SK-N-SH treated with all-trans-retinoic acid at 6 μM for 48 hours (cell line): Measurements from ENCODE around the gene TMEM151B.

Experiments used
- ATAC-seq: fragments of 200-7000 bp; cut with Tn5 transposase; 3 replicates; pipeline ENCODE4 v1.9.1; 2020; ENCODE audit warnings: mild to moderate bottlenecking, moderate library complexity
- ARNTL ChIP-seq: fragments of 450-650 bp; formaldehyde crosslinking; IDR thresholded peaks from 2 replicates; pipeline ENCODE4 v1.5.0; 2020; ENCODE audit warnings: low read depth, mild to moderate bottlenecking, moderate library complexity, borderline replicate concordance
- BACH2 ChIP-seq: fragments of 250-450 bp; sonication (Bioruptor Pico); IDR thresholded peaks from 2 replicates; pipeline ENCODE4 v1.9.0; 2021; ENCODE audit warnings: mild to moderate bottlenecking, borderline replicate concordance
- CREB5 ChIP-seq: fragments of 250-450 bp; sonication (Bioruptor Pico); IDR thresholded peaks from 2 replicates; pipeline ENCODE4 v1.5.1; 2020; ENCODE audit warnings: low read depth, mild to moderate bottlenecking, moderate library complexity
- ESRRG ChIP-seq: fragments of 250-450 bp; sonication (Bioruptor Pico); IDR thresholded peaks from 2 replicates; pipeline ENCODE4 v1.6.1; 2021; ENCODE audit warnings: mild to moderate bottlenecking
- GLIS3 ChIP-seq: fragments of 250-450 bp; sonication (Bioruptor Pico); IDR thresholded peaks from 2 replicates; pipeline ENCODE4 v1.5.0; 2020; ENCODE audit warnings: mild to moderate bottlenecking, moderate library complexity
- ISL1 ChIP-seq: fragments of 250-450 bp; sonication (Bioruptor Pico); IDR thresholded peaks from 2 replicates; pipeline ENCODE4 v2.1.2; 2022; ENCODE audit warnings: mild to moderate bottlenecking, moderate library complexity
- OSR1 ChIP-seq: fragments of 250-450 bp; sonication (Bioruptor Pico); IDR thresholded peaks from 2 replicates; pipeline ENCODE4 v1.8.0; 2022; ENCODE audit warnings: moderate library complexity, mild to moderate bottlenecking, inconsistent platforms
- SNAI2 ChIP-seq: fragments of 250-450 bp; sonication (Bioruptor Pico); IDR thresholded peaks from 2 replicates; pipeline ENCODE4 v1.5.0; 2020; ENCODE audit warnings: mild to moderate bottlenecking, moderate library complexity
- TCF4 ChIP-seq: fragments of 250-450 bp; sonication (Bioruptor Pico); IDR thresholded peaks from 2 replicates; pipeline ENCODE4 v1.8.0; 2021; ENCODE audit warnings: mild to moderate bottlenecking, moderate library complexity, borderline replicate concordance
- TOX ChIP-seq: fragments of 250-450 bp; sonication (Bioruptor Pico); IDR thresholded peaks from 2 replicates; pipeline ENCODE4 v1.8.0; 2021; ENCODE audit warnings: mild to moderate bottlenecking, moderate library complexity, borderline replicate concordance
- ZC3H10 ChIP-seq: fragments of 250-450 bp; sonication (Bioruptor Pico); IDR thresholded peaks from 2 replicates; pipeline ENCODE4 v1.5.1; 2021; ENCODE audit warnings: mild to moderate bottlenecking, moderate library complexity
- ZFP3 ChIP-seq: fragments of 250-450 bp; sonication (Bioruptor Pico); IDR thresholded peaks from 2 replicates; pipeline ENCODE4 v1.5.0; 2020; ENCODE audit warnings: mild to moderate bottlenecking, moderate library complexity
- ZFP30 ChIP-seq: fragments of 450-650 bp; formaldehyde crosslinking; IDR thresholded peaks from 2 replicates; pipeline ENCODE4 v1.5.0; 2022; ENCODE audit warnings: mild to moderate bottlenecking, moderate library complexity
- ZNF70 ChIP-seq: fragments of 450-650 bp; formaldehyde crosslinking; IDR thresholded peaks from 2 replicates; pipeline ENCODE4 v1.5.0; 2020; ENCODE audit warnings: mild to moderate bottlenecking, moderate library complexity
- ZNF8 ChIP-seq: fragments of 450-650 bp; formaldehyde crosslinking; IDR thresholded peaks from 2 replicates; pipeline ENCODE4 v1.5.0; 2020; ENCODE audit warnings: mild to moderate bottlenecking, moderate library complexity
- TF ChIP-seq, protein P1 (sequence below): fragments of 250-450 bp; sonication (Bioruptor Pico); IDR thresholded peaks from 2 replicates; pipeline ENCODE4 v1.5.1; 2021; ENCODE audit warnings: mild to moderate bottlenecking, moderate library complexity
- TF ChIP-seq, protein P2 (sequence below): fragments of 250-450 bp; sonication (Bioruptor Pico); IDR thresholded peaks from 2 replicates; pipeline ENCODE4 v1.5.0; 2020; ENCODE audit warnings: mild to moderate bottlenecking, moderate library complexity
- TF ChIP-seq, protein P3 (sequence below): fragments of 250-450 bp; sonication (Bioruptor Pico); IDR thresholded peaks from 2 replicates; pipeline ENCODE4 v1.8.0; 2020; ENCODE audit warnings: mild to moderate bottlenecking, moderate library complexity, borderline replicate concordance

Gene TMEM151B

GRCh38 chr6:44307217-44307616, 37.0 kb downstream of the TMEM151B start:
- TF ChIP-seq OSR1 = no peak
- no peak for TF ChIP-seq CREB5 (CRISPR knock-in tag)
- no peak for TF ChIP-seq TOX (CRISPR knock-in tag)
- no peak for TF ChIP-seq ZNF70 (CRISPR knock-in tag)
- TF ChIP-seq, protein P1, sequence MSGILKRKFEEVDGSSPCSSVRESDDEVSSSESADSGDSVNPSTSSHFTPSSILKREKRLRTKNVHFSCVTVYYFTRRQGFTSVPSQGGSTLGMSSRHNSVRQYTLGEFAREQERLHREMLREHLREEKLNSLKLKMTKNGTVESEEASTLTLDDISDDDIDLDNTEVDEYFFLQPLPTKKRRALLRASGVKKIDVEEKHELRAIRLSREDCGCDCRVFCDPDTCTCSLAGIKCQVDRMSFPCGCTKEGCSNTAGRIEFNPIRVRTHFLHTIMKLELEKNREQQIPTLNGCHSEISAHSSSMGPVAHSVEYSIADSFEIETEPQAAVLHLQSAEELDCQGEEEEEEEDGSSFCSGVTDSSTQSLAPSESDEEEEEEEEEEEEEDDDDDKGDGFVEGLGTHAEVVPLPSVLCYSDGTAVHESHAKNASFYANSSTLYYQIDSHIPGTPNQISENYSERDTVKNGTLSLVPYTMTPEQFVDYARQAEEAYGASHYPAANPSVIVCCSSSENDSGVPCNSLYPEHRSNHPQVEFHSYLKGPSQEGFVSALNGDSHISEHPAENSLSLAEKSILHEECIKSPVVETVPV (CRISPR knock-in tag) = no peak
- TF ChIP-seq BACH2 = no peak
- TF ChIP-seq, protein P2, sequence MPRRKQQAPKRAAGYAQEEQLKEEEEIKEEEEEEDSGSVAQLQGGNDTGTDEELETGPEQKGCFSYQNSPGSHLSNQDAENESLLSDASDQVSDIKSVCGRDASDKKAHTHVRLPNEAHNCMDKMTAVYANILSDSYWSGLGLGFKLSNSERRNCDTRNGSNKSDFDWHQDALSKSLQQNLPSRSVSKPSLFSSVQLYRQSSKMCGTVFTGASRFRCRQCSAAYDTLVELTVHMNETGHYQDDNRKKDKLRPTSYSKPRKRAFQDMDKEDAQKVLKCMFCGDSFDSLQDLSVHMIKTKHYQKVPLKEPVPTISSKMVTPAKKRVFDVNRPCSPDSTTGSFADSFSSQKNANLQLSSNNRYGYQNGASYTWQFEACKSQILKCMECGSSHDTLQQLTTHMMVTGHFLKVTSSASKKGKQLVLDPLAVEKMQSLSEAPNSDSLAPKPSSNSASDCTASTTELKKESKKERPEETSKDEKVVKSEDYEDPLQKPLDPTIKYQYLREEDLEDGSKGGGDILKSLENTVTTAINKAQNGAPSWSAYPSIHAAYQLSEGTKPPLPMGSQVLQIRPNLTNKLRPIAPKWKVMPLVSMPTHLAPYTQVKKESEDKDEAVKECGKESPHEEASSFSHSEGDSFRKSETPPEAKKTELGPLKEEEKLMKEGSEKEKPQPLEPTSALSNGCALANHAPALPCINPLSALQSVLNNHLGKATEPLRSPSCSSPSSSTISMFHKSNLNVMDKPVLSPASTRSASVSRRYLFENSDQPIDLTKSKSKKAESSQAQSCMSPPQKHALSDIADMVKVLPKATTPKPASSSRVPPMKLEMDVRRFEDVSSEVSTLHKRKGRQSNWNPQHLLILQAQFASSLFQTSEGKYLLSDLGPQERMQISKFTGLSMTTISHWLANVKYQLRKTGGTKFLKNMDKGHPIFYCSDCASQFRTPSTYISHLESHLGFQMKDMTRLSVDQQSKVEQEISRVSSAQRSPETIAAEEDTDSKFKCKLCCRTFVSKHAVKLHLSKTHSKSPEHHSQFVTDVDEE (CRISPR knock-in tag) = no peak
- no peak for TF ChIP-seq ESRRG (CRISPR knock-in tag)
- TF ChIP-seq ZC3H10 = no peak
- no peak for TF ChIP-seq ZNF8 (CRISPR knock-in tag)
- no peak for ATAC-seq

DNA sequence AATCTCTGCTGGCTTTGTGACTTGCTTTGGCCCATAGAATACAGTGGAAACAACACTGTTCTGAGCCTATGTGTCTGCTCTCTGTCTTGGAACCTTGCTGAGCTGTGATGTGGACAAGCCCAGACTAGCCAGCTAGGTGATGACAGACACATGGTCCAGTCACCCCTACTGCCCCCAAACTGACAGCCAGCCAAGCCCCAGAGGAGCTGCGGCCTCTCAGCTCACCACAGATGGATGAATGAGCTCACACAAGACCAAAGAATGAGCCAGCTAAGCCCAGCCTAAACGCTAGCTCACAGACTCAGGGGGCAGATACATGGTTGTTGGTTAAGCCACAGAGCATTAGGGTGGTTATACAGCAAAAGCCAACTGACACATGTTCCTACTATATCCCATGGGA, 38.8 kb downstream of the TMEM151B start:
- ATAC-seq = no peak

GRCh38 chr6:44309631-44310030, 39.4 kb downstream of the TMEM151B start:
- TF ChIP-seq ARNTL (CRISPR knock-in tag) (no peak), ZFP30 (CRISPR knock-in tag) (no peak)
- TF ChIP-seq, protein P3, sequence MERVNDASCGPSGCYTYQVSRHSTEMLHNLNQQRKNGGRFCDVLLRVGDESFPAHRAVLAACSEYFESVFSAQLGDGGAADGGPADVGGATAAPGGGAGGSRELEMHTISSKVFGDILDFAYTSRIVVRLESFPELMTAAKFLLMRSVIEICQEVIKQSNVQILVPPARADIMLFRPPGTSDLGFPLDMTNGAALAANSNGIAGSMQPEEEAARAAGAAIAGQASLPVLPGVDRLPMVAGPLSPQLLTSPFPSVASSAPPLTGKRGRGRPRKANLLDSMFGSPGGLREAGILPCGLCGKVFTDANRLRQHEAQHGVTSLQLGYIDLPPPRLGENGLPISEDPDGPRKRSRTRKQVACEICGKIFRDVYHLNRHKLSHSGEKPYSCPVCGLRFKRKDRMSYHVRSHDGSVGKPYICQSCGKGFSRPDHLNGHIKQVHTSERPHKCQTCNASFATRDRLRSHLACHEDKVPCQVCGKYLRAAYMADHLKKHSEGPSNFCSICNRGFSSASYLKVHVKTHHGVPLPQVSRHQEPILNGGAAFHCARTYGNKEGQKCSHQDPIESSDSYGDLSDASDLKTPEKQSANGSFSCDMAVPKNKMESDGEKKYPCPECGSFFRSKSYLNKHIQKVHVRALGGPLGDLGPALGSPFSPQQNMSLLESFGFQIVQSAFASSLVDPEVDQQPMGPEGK (CRISPR knock-in tag) = no peak
- TF ChIP-seq, protein P1 (CRISPR knock-in tag) = no peak
- no peak for ATAC-seq

More for the DNA sequence above, 38.8 kb downstream of the TMEM151B start:
- TF ChIP-seq TCF4 (CRISPR knock-in tag) = no peak

DNA sequence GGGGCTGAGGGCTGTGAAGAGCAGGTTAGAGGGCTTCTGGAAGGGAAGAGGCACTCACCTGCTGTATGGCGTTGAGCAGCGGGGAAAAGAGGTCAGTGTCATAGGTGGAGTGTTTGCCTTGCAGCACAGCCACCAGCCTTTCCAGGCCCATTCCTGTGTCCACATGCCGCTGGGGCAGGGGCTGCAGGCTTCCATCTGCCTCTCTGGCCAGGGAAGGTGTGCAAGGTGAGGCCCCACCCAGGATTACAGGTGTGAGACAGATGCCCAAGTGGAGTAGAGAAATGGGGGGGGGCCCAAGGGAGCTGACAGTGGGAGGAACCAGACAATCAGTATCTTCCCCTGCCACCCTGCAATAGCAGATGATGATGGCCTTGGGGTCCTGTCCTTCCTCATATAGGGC, 40.0 kb downstream of the TMEM151B start:
- ATAC-seq = no peak
- no peak for TF ChIP-seq TCF4 (CRISPR knock-in tag)

GRCh38 chr6:44311304-44311703, 41.1 kb downstream of the TMEM151B start:
- no peak for ATAC-seq
- TF ChIP-seq ZNF8 (CRISPR knock-in tag) = no peak
- no peak for TF ChIP-seq BACH2
- no peak for TF ChIP-seq TCF4 (CRISPR knock-in tag)
- TF ChIP-seq, protein P1 (CRISPR knock-in tag) = no peak
- TF ChIP-seq TOX (CRISPR knock-in tag) = no peak
- TF ChIP-seq SNAI2 (CRISPR knock-in tag) = no peak
- TF ChIP-seq, protein P3 (CRISPR knock-in tag) = no peak
- no peak for TF ChIP-seq ISL1
- no peak for TF ChIP-seq GLIS3 (CRISPR knock-in tag)
- no peak for TF ChIP-seq OSR1
- TF ChIP-seq ZFP3 (CRISPR knock-in tag) = no peak
